Neural crest cell (in vitro differentiated cells): ENCODE measurements around the gene PSMB7. TPM values are rescaled to one million over a fixed set of nuclear protein-coding genes. Genes with fewer than 3 reads are reported as not detected.
A peak's percentile ranks its signal among the peaks of the same experiment; 100 is the strongest.

Experiments
- DNase-seq: peaks from one replicate; pipeline ENCODE4 v3.0.0; 2021; ENCODE audit warnings: low read depth, mixed read lengths, low spot score
- H3K27ac Mint-ChIP-seq: one replicate; pipeline ENCODE4 v1.8.0; 2021; ENCODE audit warnings: mild to moderate bottlenecking, mixed read lengths; ENCODE audit not compliant: unreplicated experiment
- H3K27me3 Mint-ChIP-seq: 2 replicates; pipeline ENCODE4 v1.8.0; 2021; ENCODE audit warnings: low read depth, mild to moderate bottlenecking, mixed read lengths
- H3K36me3 Mint-ChIP-seq: 2 replicates; pipeline ENCODE4 v1.8.0; 2021; ENCODE audit warnings: low read depth, mild to moderate bottlenecking, mixed read lengths
- H3K4me1 Mint-ChIP-seq: 2 replicates; pipeline ENCODE4 v1.8.0; 2021; ENCODE audit warnings: mixed read lengths
- H3K4me3 Mint-ChIP-seq: one replicate; pipeline ENCODE4 v1.8.0; 2021; ENCODE audit warnings: mild to moderate bottlenecking, mixed read lengths
- H3K9me3 Mint-ChIP-seq: 2 replicates; pipeline ENCODE4 v1.8.0; 2021; ENCODE audit warnings: mixed read lengths
- total RNA-seq: library from RNA; stranded (reverse); gene quantifications from 2 replicates; pipeline ENCODE4 v1.2.1, GENCODE V29; 2021
- TF ChIP-seq, protein P1 (sequence below): fragments of 200-600 bp; sonication (generic); conservative IDR thresholded peaks from 2 replicates; pipeline ENCODE4 v1.5.0; 2021; ENCODE audit warnings: antibody characterized with exemption, mild to moderate bottlenecking

The PSMB7 gene
- total RNA-seq, 1 donor from 2014 or later = 196 TPM

DNA sequence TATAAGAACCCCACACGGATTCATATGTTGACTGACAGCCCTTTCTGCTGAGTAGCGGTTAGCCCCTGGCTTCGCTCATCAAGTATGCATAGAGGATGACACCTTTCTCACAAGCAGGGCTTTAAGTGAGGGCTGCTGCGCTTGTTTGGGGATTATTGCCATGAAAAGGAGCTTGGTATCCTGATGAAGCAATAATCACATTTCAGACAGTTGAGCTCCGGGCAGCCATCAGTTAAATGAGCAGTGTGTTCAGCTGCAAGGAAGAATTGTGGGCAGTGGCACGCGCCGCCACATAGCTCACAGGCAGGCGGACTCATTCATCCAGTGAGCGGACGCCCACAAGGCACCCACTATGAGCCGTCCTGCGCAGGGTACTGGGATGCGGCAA lies 79.9 kb downstream of the PSMB7 start:
- no peak for DNase-seq
- Mint-ChIP-seq H3K27ac (no peak overlapping the region), H3K9me3 (peaks cover 4% of the 10 kb centered on the region), H3K4me1 (peaks cover 20% of the 10 kb centered on the region), H3K4me3 (no peak overlapping the region), H3K27me3 (no peaks in the 10 kb centered on the region), H3K36me3 (peaks cover 19% of the 10 kb centered on the region)
- TF ChIP-seq, protein P1, sequence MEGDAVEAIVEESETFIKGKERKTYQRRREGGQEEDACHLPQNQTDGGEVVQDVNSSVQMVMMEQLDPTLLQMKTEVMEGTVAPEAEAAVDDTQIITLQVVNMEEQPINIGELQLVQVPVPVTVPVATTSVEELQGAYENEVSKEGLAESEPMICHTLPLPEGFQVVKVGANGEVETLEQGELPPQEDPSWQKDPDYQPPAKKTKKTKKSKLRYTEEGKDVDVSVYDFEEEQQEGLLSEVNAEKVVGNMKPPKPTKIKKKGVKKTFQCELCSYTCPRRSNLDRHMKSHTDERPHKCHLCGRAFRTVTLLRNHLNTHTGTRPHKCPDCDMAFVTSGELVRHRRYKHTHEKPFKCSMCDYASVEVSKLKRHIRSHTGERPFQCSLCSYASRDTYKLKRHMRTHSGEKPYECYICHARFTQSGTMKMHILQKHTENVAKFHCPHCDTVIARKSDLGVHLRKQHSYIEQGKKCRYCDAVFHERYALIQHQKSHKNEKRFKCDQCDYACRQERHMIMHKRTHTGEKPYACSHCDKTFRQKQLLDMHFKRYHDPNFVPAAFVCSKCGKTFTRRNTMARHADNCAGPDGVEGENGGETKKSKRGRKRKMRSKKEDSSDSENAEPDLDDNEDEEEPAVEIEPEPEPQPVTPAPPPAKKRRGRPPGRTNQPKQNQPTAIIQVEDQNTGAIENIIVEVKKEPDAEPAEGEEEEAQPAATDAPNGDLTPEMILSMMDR = no peak

DNA sequence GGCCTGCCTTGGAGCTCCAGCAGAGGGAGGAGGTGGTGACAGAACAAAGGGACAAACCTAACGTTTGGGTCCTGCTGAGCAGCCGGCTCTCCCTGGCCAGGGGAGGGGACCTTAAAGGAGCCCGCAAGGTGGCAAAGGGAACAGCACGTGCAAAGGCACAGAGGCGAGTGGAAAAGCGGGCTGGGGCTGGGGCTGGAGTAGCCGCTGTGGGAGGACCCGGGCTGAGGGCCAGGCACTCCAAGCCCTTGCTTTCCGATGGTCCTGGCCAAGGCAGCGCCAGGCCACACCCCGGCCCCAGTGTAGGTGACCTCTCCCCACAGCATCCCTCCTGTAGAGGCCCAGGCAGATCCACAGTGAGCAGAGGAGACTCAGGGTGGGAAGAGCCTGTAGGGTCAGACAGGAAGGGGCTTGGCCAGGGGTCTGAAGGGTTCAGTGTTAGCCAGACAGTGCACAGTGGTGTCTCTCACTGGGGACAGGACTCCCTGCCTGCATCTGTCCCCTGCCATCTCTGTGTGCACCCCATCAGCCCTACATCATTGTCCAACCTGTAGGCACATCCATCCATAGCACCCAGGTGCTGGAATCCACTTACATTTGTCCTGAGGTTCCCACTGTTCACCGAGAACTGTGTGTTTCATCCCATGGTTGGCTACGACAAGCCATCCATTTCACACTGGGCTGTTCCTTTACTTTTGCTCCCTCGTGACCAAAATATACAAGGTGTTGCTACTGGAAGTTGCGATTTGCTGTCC lies 80.5 kb downstream of the PSMB7 start:
- H3K27ac Mint-ChIP-seq = no peak overlapping the region
- peaks cover 19% of the 10 kb centered on the region for H3K36me3 Mint-ChIP-seq
- TF ChIP-seq, protein P1 = no peak
- DNase-seq = no peak
- H3K27me3 Mint-ChIP-seq = no peaks in the 10 kb centered on the region
- peaks cover 16% of the 10 kb centered on the region for H3K4me1 Mint-ChIP-seq
- H3K9me3 Mint-ChIP-seq = peaks cover 4% of the 10 kb centered on the region
- H3K4me3 Mint-ChIP-seq = no peak overlapping the region

DNA sequence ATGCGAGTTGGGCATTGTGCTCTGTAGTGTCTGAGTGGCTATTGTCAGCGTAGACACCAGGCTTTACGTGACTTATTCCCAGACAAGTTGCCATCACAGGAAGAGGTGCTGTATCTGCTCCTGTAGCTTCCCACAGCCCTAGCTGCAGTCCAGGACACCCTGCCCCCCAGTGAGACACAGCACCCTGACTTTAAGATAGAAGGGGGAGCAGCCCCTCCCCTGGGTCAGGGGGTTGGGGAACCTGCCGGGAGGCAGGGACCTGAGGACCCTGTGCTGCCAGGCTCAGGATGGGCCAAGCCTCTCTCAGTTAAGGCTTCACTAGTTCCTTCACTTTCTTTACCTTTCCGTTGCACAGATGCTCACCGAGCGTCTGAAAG lies 82.1 kb downstream of the PSMB7 start:
- TF ChIP-seq, protein P1 = no peak
- Mint-ChIP-seq H3K27ac (peak overlapping the region; percentile 4), H3K27me3 (no peaks in the 10 kb centered on the region), H3K4me3 (no peak overlapping the region), H3K4me1 (peaks cover 13% of the 10 kb centered on the region), H3K9me3 (peaks cover under 1% of the 10 kb centered on the region), H3K36me3 (peaks cover 13% of the 10 kb centered on the region)
- no peak for DNase-seq

DNA sequence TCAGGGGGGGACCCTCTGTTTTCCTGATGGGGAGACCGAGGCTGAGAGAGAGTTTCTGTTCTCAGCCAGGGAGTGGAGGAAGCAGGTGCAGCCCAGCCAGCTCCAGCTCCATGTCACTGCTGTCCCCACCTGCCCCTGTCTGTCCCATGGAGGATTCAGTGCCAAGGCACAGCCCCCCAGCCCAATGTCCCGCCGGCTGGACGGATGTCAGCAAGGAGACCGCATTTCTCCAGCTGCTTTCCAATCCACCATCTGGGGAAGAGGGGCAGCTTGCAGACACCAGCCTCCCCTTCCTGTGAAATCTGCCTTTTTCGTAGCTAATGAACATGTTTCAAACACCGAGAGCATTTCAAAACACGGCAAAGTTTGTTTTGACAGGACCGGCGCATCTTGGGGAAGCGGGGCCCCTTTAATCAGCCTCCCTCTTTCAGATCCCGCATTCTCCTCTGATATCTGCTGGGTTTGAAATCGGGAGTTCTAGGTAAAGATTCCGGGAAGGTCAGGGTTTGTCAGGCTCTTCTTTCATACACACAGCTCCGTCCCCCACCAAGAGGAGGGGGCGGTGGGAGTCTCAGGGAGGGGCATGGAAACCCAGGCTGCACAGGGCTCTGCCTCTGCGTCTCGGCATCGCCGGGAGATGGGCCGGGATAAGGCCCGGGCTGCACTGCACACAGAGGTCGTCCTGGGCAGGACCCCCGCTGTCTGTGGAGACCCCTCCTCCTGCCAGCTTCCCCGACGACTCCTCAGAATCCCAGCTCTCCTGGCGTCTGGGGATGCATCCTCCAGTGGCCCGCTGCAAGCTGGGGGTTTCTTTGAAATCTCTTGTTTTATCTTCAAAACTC lies 82.7 kb downstream of the PSMB7 start:
- Mint-ChIP-seq H3K4me1 (peaks cover 13% of the 10 kb centered on the region), H3K27me3 (no peaks in the 10 kb centered on the region), H3K36me3 (peaks cover 9% of the 10 kb centered on the region), H3K27ac (peak overlapping the region; percentile 19), H3K9me3 (no peaks in the 10 kb centered on the region), H3K4me3 (no peak overlapping the region)
- TF ChIP-seq, protein P1 = no peak
- DNase-seq = no peak

DNA sequence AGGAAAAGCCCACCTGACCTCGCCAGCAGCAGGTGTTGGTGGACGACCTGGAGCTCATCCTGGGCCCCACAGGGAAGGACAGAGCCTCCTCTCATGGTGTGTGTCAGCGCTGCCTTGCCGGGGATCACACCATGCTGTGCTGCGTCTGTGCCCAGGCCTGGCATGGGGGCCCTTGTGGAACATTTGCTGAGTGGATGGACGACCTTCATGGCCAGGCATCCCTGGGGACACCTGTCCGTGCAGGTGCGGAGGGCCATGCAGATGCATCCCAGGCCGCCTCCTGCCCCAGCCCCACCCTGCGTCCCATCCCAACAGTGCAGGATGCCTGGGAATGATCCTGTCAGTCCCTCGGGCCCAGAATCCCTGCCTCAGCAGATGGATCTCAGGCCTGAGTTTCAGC lies 83.7 kb downstream of the PSMB7 start:
- no peak overlapping the region for H3K27ac Mint-ChIP-seq
- no peaks in the 10 kb centered on the region for H3K27me3 Mint-ChIP-seq
- TF ChIP-seq, protein P1 = no peak
- H3K4me3 Mint-ChIP-seq = no peak overlapping the region
- H3K4me1 Mint-ChIP-seq = peaks cover 13% of the 10 kb centered on the region
- H3K36me3 Mint-ChIP-seq = peaks cover 3% of the 10 kb centered on the region
- DNase-seq = no peak
- H3K9me3 Mint-ChIP-seq = no peaks in the 10 kb centered on the region
